ENCODE data around the gene DUSP15.

DNA sequence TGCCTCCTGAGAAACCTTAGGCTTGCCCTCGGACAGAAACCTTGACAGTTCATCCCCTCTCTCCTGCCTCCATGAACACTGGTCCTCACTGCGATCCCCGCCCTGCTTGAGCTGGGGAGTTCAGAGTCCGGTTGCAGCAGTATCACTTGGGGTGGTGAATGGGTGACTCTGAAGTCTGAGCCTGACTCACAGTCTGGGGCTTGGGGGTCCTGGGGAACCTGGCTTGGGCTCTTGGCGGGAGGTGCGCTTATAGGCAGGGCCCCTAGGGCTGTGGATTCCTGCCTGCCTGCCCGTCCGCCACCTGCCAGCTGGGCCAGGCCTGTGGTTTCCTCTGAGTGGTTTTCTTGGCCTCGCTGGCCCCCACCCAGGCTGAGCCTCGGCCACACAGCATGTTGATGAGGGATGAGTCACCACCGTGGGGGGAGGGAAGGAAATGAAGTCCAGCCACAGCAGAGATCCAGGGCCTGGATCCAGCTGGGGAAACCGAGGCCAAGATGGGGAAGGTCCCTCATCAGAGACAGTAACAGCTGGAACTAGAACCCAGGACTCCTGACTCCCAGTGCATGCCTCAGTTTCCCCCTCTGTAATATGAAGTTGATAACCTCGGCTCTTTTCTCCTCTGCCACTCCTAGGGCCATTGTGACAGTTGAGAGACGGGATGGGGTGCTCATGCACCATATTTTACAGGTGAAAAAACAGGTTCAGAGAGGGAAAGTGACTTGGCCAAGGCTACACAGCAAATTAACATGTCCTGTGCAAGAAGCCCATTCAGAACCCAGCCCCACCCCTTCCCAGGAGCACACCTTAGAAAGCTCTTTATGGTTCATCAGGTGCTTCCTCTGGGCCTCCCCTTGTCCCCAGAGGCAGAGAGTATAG is 34.1 kb downstream of the DUSP15 start:
- TF ChIP-seq CTCF (IDR thresholded peaks at IDR 0.05; ENCODE audit: low read depth, low read length, poor library complexity, severe bottlenecking) (no peak), EZH2phosphoT487 (IDR thresholded peaks at IDR 0.05; ENCODE audit: borderline replicate concordance, low read length) (no peak)

All from DOHH2 (cell line).